HL-60 (cell line): ENCODE data around the gene CD247.
A peak's percentile ranks its signal among the peaks of the same experiment; 100 is the strongest.

ENCODE experiments used
- DNase-seq, 2 experiments: peaks; one replicate each; pipeline ENCODE4 v3.0.0-alpha.2; 2010 to 2020; ENCODE audit warnings: low read depth in 1 of 2, low spot score in 1 of 2
- H3K27ac ChIP-seq: fragments of 250-450 bp; sonication (Bioruptor Pico); replicated peaks from 2 replicates; pipeline ENCODE4 v1.5.1; 2020; ENCODE audit warnings: mild to moderate bottlenecking, moderate library complexity
- H3K27me3 ChIP-seq: fragments of 250-450 bp; sonication (Bioruptor Pico); 2 replicates; pipeline ENCODE4 v1.5.1; 2021; ENCODE audit warnings: mild to moderate bottlenecking, moderate library complexity; ENCODE audit not compliant: insufficient read depth, poor library complexity, severe bottlenecking
- H3K4me3 ChIP-seq: replicated peaks from 2 replicates; pipeline ENCODE4 v1.5.1; 2011; ENCODE audit warnings: mild to moderate bottlenecking, control low read depth, low read length; ENCODE audit not compliant: insufficient read depth
- CTCF ChIP-seq: IDR thresholded peaks from one replicate; pipeline ENCODE4 v1.5.1; 2011; ENCODE audit warnings: low read length, control low read depth, inconsistent platforms; ENCODE audit not compliant: insufficient read depth
- GABPA ChIP-seq: IDR thresholded peaks from 2 replicates; pipeline ENCODE4 v1.6.1; 2012; ENCODE audit warnings: low read depth
- POLR2AphosphoS5 ChIP-seq: IDR thresholded peaks from 2 replicates; pipeline ENCODE4 v1.6.1; 2012; ENCODE audit warnings: low read depth
- REST ChIP-seq: IDR thresholded peaks from 2 replicates; pipeline ENCODE4 v1.6.1; 2012; ENCODE audit warnings: low read depth; ENCODE audit not compliant: insufficient replicate concordance
- SPI1 ChIP-seq: IDR thresholded peaks from 2 replicates; pipeline ENCODE4 v1.6.1; 2012; ENCODE audit warnings: low read depth, mild to moderate bottlenecking, borderline replicate concordance

Gene CD247

DNA sequence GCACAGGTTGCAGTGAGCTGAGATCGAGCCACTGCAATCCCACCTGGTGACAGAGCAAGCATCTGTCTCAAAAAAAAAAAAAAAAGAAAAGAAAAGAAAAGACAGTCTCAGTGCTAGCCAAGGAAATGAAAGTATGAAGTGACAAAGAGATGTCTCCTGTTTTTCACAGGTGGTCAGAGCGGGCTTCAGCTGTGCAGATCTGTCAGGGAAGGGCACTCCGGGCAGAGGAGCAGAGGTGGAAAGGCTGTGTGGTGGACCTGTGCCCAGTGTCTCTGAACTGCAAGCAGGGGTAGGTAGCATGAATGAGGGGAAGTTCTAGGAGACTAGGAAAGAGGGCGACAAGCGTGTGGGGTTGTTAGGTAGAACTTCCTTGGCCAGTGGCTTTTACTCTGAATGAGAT lies 67.5 kb downstream of the CD247 start:
- no peak for TF ChIP-seq REST
- no peak for TF ChIP-seq GABPA
- no peak for TF ChIP-seq SPI1
- no peak for TF ChIP-seq CTCF
- no peak for TF ChIP-seq POLR2AphosphoS5
- no peak overlapping the region for H3K27ac ChIP-seq
- DNase-seq: no peak
- no peaks in the 10 kb centered on the region for H3K27me3 ChIP-seq
- H3K4me3 ChIP-seq: no peak overlapping the region

DNA sequence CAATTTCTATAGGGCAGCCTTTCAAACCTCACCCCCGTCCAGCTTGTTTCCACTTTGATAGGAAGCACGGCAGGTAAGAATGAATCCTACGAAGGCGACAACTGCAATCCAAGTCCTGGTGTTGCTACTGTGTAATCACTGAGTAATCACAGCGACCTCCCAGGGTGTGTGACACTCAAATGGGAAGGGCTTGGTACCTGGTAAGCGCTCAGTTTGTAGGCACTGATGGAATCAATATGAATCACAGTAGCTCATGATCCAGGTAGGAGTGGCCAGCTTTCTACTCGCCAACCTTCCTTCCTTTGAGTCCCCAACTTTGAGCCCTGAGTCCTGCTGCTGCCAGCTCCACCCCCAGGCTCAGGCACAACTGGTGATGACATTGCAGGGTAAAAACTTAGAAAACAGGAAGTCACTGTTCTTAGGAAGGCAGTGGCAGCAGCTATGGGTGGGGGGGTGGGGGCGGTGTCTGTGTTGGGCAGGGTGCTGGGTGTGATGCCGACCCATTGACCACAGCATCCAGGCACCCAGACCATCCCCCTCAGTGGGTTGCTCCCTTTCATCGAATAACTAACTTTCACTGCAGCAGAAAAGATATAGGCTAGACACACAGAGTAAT lies 70.7 kb downstream of the CD247 start:
- TF ChIP-seq CTCF: no peak
- peak; percentile 95 for TF ChIP-seq SPI1
- DNase-seq: peak; percentile 54 to 85
- H3K27me3 ChIP-seq: no peaks in the 10 kb centered on the region
- H3K4me3 ChIP-seq: peak overlapping the region; percentile 7; the same call in 1 of the 2 replicates
- peak overlapping the region; percentile 20 for H3K27ac ChIP-seq

DNA sequence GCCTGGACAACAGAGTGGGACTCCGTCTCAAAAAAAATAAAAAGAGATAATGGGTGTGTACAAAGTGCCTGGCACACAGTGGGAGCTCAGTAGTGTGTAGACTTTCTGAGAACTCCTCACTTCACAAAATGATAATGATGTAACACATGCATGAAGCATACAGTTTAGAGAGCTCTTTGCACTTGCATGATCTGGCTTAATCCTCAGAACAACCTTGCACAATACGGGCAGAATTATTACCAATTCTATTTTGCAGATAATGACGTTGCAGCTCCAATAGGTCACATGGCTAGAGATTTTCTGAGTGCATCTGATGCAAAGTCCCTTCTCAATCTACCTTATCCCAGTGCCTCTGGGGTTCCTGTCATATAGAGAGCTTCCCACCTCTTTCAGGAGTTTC lies 71.4 kb downstream of the CD247 start:
- Histone ChIP-seq H3K27me3 (no peaks in the 10 kb centered on the region), H3K4me3 (no peak overlapping the region), H3K27ac (peak overlapping the region; percentile 20)
- DNase-seq: peak; percentile 16 to 61
- TF ChIP-seq GABPA (no peak), POLR2AphosphoS5 (no peak), SPI1 (no peak), REST (no peak), CTCF (no peak)

DNA sequence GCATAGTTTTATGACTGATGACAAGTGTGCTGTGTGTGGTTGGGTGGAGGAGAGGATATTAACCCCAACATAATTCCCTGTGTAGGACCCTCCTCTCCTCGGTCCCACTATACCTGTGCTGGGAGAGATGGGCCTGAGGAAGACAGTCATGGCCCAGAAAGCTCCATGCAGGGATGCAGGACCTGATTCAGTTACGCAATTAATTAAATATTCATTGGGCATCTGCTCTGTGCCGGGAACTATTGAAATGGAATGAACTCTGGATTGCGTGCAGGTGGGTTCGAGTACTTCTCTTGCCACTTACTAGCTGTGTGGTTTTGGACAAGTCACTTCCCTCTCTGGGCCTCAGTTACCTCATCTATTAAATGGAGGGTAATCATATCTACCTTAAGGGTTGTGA lies 74.6 kb downstream of the CD247 start:
- no peak for DNase-seq
- Histone ChIP-seq H3K4me3 (no peak overlapping the region), H3K27me3 (no peaks in the 10 kb centered on the region), H3K27ac (no peak overlapping the region)
- TF ChIP-seq REST: no peak
- TF ChIP-seq POLR2AphosphoS5: no peak
- TF ChIP-seq SPI1: no peak
- TF ChIP-seq GABPA: no peak
- no peak for TF ChIP-seq CTCF
